Upper lobe of right lung (tissue), 1 donor: Measurements from ENCODE around the gene MRPS12. TPM values are rescaled to one million over a fixed set of nuclear protein-coding genes. Genes with fewer than 3 reads are reported as not detected.

ENCODE experiments used
- ATAC-seq: fragments of 200-7000 bp; cut with Tn5 transposase; one replicate; pipeline ENCODE4 v1.9.1; 2020; ENCODE audit warnings: mild to moderate bottlenecking, moderate library complexity
- DNase-seq: peaks from one replicate; pipeline ENCODE4 v3.0.0-alpha.2; 2020
- H3K27ac ChIP-seq: fragments of 200-600 bp; one replicate; pipeline ENCODE4 v1.8.0; 2022
- H3K27me3 ChIP-seq: fragments of 200-600 bp; one replicate; pipeline ENCODE4 v1.8.0; 2022; ENCODE audit warnings: mild to moderate bottlenecking
- H3K36me3 ChIP-seq: fragments of 200-600 bp; one replicate; pipeline ENCODE4 v1.8.0; 2022
- H3K4me1 ChIP-seq: fragments of 200-600 bp; one replicate; pipeline ENCODE4 v1.8.0; 2022
- H3K4me3 ChIP-seq: fragments of 200-600 bp; one replicate; pipeline ENCODE4 v1.8.0; 2022; ENCODE audit warnings: mild to moderate bottlenecking
- H3K9me3 ChIP-seq: fragments of 200-600 bp; one replicate; pipeline ENCODE4 v1.8.0; 2022
- intact Hi-C: fragments of 100-400 bp; cut with DNase I; formaldehyde crosslinking; loops from one replicate; pipeline ENCODE4 v1.11.0; 2022
- total RNA-seq: library from RNA; stranded (reverse); fragmentation: NEBNext Ultra II Directional; extraction: Animal tissue kit (Norgen Biotek cat#: 25700); gene quantifications from one replicate; pipeline ENCODE4 v1.2.1, GENCODE V29; 2021
- TF ChIP-seq, protein P1 (sequence below): fragments of 200-600 bp; IDR thresholded peaks from one replicate; pipeline ENCODE4 v1.8.0; 2022; ENCODE audit warnings: antibody characterized with exemption
- donor health status: DM: no; HTN: yes; CAD: no; lungs with severe emphysema.

The MRPS12 gene
- total RNA-seq, 1 donor from 2014 or later, result 28.8 TPM

DNA sequence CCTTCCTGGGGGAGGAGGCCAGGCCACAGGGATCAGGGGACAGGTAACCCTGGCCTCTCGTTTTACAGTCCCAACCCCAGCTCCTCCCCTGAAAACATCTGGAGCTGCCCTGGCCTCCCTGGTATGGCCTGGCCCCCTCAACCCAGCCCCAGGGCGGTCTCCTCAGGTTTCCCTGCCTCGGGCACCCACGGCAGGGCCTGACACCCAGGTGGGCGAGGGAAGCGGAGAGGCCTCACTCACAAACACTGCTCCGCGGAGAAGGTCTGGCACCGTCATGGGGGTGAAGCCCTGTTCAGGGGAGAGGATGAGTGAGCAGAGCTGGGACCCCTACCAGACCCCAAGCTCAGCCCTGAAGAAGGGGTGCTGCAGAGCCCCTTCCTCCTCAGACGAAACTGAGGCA, 12.2 kb upstream of the MRPS12 start:
- TF ChIP-seq, protein P1, sequence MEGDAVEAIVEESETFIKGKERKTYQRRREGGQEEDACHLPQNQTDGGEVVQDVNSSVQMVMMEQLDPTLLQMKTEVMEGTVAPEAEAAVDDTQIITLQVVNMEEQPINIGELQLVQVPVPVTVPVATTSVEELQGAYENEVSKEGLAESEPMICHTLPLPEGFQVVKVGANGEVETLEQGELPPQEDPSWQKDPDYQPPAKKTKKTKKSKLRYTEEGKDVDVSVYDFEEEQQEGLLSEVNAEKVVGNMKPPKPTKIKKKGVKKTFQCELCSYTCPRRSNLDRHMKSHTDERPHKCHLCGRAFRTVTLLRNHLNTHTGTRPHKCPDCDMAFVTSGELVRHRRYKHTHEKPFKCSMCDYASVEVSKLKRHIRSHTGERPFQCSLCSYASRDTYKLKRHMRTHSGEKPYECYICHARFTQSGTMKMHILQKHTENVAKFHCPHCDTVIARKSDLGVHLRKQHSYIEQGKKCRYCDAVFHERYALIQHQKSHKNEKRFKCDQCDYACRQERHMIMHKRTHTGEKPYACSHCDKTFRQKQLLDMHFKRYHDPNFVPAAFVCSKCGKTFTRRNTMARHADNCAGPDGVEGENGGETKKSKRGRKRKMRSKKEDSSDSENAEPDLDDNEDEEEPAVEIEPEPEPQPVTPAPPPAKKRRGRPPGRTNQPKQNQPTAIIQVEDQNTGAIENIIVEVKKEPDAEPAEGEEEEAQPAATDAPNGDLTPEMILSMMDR, result no peak
- Histone ChIP-seq H3K9me3 (no peaks in the 10 kb centered on the region), H3K27me3 (no peaks in the 10 kb centered on the region), H3K27ac (no peak overlapping the region), H3K4me1 (no peaks in the 10 kb centered on the region), H3K4me3 (no peak overlapping the region), H3K36me3 (peaks cover 7% of the 10 kb centered on the region)
- ATAC-seq (no peak), DNase-seq (no peak)
- intact Hi-C loops, result no loop called here

DNA sequence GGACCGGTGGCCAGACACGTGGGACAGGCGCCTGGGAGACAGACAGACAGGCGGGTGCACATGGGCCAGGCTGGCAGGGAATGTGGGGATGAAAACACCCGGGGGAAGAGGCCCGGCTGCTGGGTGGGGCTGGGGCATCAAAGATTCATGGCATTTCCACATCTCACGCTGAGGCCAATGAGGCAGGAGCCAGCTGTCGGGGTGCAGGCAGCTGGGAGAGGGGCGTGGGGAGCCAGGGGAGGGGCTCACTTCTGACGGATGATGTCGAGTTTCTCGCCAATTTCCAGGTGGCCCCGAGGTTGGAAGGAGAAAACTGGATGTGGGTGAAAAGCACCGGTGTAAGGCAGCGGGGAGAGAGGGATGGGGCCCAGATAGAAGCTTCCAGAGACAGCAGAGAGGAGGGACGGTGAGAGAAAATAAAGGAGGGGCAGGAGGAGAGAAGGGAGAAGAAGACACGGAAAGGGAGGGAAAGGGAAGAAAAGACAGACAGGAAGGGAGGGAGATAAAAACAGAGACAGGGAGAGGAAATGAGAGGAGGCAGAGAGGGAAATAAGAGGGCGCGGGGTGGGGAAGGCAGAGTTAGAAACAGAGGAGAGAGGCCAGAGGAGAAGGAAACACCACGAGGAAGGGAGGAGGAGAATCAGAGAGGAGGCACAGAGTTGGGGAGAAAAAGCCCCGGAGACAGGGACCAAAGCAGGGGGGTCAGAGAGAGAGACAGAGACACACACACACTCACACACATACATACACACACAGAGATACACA, 10.7 kb upstream of the MRPS12 start:
- ATAC-seq (no peak), DNase-seq (no peak)
- intact Hi-C loops, result no loop called here
- H3K4me3 ChIP-seq, result no peak overlapping the region
- no peaks in the 10 kb centered on the region for H3K27me3 ChIP-seq
- H3K36me3 ChIP-seq, result peaks cover 21% of the 10 kb centered on the region
- H3K4me1 ChIP-seq, result no peaks in the 10 kb centered on the region
- TF ChIP-seq, protein P1, result no peak
- no peaks in the 10 kb centered on the region for H3K9me3 ChIP-seq
- H3K27ac ChIP-seq, result no peak overlapping the region

DNA sequence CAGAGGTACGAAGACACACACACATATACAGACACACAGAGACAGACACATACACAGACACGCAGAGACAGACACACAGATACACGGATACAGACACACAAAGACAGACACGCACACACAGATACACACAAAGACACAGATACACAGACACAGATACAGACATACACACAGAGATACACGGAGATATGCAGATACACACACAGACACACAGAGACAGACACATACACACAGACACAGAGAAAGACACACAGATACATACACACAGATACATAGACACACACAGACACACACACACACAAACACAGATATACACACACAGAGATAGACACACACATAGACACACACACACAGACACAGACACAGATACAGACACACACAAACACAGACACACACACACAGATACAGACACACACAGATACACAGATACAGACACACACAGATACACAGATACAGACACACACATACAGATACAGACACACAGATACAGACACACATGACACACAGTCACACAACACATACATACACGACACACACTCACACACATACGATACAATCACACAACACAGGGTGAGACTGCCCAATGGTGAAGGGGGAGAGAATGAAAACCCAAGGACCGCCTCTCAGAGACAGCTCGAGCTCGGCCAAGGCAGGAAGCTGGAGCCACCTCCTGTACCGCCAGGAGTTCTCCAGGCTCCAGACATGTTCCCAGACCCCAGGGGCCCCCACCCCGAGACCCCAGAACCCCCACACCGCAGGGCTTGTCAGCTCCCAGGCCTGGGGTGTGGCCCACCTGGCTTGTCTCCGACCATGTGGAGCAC, 9.9 kb upstream of the MRPS12 start:
- H3K27me3 ChIP-seq, result no peaks in the 10 kb centered on the region
- TF ChIP-seq, protein P1, result no peak
- no peaks in the 10 kb centered on the region for H3K4me1 ChIP-seq
- H3K36me3 ChIP-seq, result peaks cover 28% of the 10 kb centered on the region
- ATAC-seq (no peak), DNase-seq (no peak)
- no peaks in the 10 kb centered on the region for H3K9me3 ChIP-seq
- no peak overlapping the region for H3K4me3 ChIP-seq
- no peak overlapping the region for H3K27ac ChIP-seq
- intact Hi-C loops, result no loop called here

DNA sequence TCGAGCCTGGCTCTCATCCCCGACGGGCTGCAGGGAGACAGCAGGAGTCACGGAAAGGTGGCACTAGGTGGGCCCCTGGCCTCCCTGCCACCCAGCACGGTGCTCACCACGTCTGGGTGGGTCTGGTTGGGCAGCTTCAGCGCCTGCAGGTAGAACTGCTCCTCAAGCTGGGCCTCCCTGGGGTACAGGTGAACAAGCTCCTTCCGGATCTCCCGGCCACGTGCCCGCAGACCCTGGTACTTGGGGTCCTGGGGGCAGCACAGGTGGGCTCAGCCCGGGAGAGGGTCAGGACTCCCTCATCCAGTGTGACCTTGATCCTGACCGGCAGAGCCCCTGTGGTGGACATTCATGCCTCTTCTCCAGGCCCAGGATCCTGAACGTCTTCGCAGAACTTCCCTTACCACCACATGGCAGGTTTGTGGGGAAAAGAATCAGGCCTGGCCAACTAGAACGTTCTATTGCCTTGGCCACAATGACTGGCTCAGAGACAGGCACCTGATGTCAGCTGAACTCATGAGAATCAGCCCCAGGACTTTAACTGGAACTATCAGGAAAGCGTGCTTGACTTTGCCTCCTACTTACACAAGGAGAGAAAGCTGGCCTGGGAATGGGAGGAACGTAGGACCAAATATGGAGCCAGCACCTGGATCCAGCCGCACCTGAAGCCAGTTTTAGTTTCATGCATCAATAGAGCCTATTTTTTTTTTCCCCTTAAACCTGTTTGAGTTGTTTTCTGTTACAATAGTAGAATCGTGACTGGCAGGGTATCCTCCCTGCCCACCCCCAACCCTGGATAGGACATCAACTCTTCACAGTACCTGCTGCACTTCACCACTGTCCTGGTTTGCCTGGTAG, 9.1 kb upstream of the MRPS12 start:
- ATAC-seq (no peak), DNase-seq (no peak)
- Histone ChIP-seq H3K9me3 (no peaks in the 10 kb centered on the region), H3K27ac (no peak overlapping the region), H3K4me3 (no peak overlapping the region), H3K36me3 (peaks cover 29% of the 10 kb centered on the region), H3K27me3 (no peaks in the 10 kb centered on the region), H3K4me1 (no peaks in the 10 kb centered on the region)
- TF ChIP-seq, protein P1, result no peak
- intact Hi-C loops, result no loop called here

DNA sequence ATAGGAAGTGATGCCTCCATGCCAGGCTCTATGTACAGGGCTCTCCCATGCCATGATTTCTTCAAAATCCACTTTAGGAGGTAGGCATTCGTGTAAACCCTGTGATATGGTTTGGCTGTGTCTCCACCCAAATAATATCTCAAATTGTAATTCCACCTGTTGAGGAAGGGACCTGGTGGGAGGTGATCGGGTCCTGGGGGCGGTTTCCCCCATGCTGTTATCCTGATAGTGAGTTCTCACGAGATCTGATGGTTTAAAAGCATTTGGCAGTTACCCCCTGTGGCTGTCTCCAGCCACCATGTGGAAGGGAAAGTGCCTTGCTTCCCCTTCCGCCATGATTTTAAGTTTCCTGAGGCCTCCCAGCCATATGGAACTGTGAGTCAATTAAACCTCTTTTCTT, 8.3 kb upstream of the MRPS12 start:
- Histone ChIP-seq H3K4me1 (no peaks in the 10 kb centered on the region), H3K4me3 (no peak overlapping the region), H3K27me3 (no peaks in the 10 kb centered on the region), H3K9me3 (no peaks in the 10 kb centered on the region), H3K27ac (no peak overlapping the region), H3K36me3 (peaks cover 29% of the 10 kb centered on the region)
- TF ChIP-seq, protein P1, result no peak
- DNase-seq (no peak), ATAC-seq (no peak)
- intact Hi-C loops, result no loop called here
